ENCODE data around the gene PSIP1.
A peak's percentile ranks its signal among the peaks of the same experiment; 100 is the strongest.

The PSIP1 gene

GRCh38 chr9:15524845-15525455, 14.2 kb upstream of the PSIP1 start:
- H3K9ac ChIP-seq (ENCODE audit: low read depth, low read length): no peak overlapping the region
- no peaks in the 10 kb centered on the region for H3K4me1 ChIP-seq (ENCODE audit: control insufficient read depth, insufficient read depth, low read length)
- no peaks in the 10 kb centered on the region for H3K9me3 ChIP-seq (ENCODE audit: control insufficient read depth, insufficient read depth, low read length)
- H3K27me3 ChIP-seq (ENCODE audit: control insufficient read depth, insufficient read depth, low read length): no peaks in the 10 kb centered on the region
- H3K4me3 ChIP-seq (ENCODE audit: low read depth, low read length): no peak overlapping the region
- no peaks in the 10 kb centered on the region for H3K36me3 ChIP-seq (ENCODE audit: control insufficient read depth, insufficient read depth, low read length)

- H3K9me3 ChIP-seq (ENCODE audit: control insufficient read depth, insufficient read depth, low read length): no peaks in the 10 kb centered on the region
- no peaks in the 10 kb centered on the region for H3K36me3 ChIP-seq (ENCODE audit: control insufficient read depth, insufficient read depth, low read length)
- H3K9ac ChIP-seq (ENCODE audit: low read depth, low read length): no peak overlapping the region
- no peaks in the 10 kb centered on the region for H3K27me3 ChIP-seq (ENCODE audit: control insufficient read depth, insufficient read depth, low read length)
- H3K4me3 ChIP-seq (ENCODE audit: low read depth, low read length): no peak overlapping the region
- H3K4me1 ChIP-seq (ENCODE audit: control insufficient read depth, insufficient read depth, low read length): no peaks in the 10 kb centered on the region
These were observed 11.5 kb upstream of the PSIP1 start for GRCh38 chr9:15522130-15522755.

- Histone ChIP-seq H3K9ac (ENCODE audit: low read depth, low read length) (no peak overlapping the region), H3K27me3 (ENCODE audit: control insufficient read depth, insufficient read depth, low read length) (no peaks in the 10 kb centered on the region), H3K4me3 (ENCODE audit: low read depth, low read length) (no peak overlapping the region), H3K36me3 (ENCODE audit: control insufficient read depth, insufficient read depth, low read length) (no peaks in the 10 kb centered on the region), H3K4me1 (ENCODE audit: control insufficient read depth, insufficient read depth, low read length) (no peaks in the 10 kb centered on the region), H3K9me3 (ENCODE audit: control insufficient read depth, insufficient read depth, low read length) (no peaks in the 10 kb centered on the region)
These were observed 10.5 kb upstream of the PSIP1 start for GRCh38 chr9:15521254-15521653.

GRCh38 chr9:15519831-15520230, 9.1 kb upstream of the PSIP1 start:
- Histone ChIP-seq H3K9me3 (ENCODE audit: control insufficient read depth, insufficient read depth, low read length) (no peaks in the 10 kb centered on the region), H3K4me1 (ENCODE audit: control insufficient read depth, insufficient read depth, low read length) (no peaks in the 10 kb centered on the region), H3K36me3 (ENCODE audit: control insufficient read depth, insufficient read depth, low read length) (no peaks in the 10 kb centered on the region), H3K27me3 (ENCODE audit: control insufficient read depth, insufficient read depth, low read length) (no peaks in the 10 kb centered on the region), H3K9ac (ENCODE audit: low read depth, low read length) (no peak overlapping the region), H3K4me3 (ENCODE audit: low read depth, low read length) (no peak overlapping the region)

- no peaks in the 10 kb centered on the region for H3K9me3 ChIP-seq (ENCODE audit: control insufficient read depth, insufficient read depth, low read length)
- peaks cover 16% of the 10 kb centered on the region for H3K4me1 ChIP-seq (ENCODE audit: control insufficient read depth, insufficient read depth, low read length)
- no peaks in the 10 kb centered on the region for H3K27me3 ChIP-seq (ENCODE audit: control insufficient read depth, insufficient read depth, low read length)
- H3K36me3 ChIP-seq (ENCODE audit: control insufficient read depth, insufficient read depth, low read length): no peaks in the 10 kb centered on the region
- peak overlapping the region; percentile 56 for H3K9ac ChIP-seq (ENCODE audit: low read depth, low read length)
- H3K4me3 ChIP-seq (ENCODE audit: low read depth, low read length): peak overlapping the region; percentile 36
These were observed 2.6 kb upstream of the PSIP1 start for GRCh38 chr9:15513335-15513734.

GRCh38 chr9:15512889-15513288, 2.1 kb upstream of the PSIP1 start:
- peaks cover 4% of the 10 kb centered on the region for H3K36me3 ChIP-seq (ENCODE audit: control insufficient read depth, insufficient read depth, low read length)
- H3K9ac ChIP-seq (ENCODE audit: low read depth, low read length): peak overlapping the region; percentile 56
- H3K9me3 ChIP-seq (ENCODE audit: control insufficient read depth, insufficient read depth, low read length): no peaks in the 10 kb centered on the region
- H3K4me3 ChIP-seq (ENCODE audit: low read depth, low read length): peak overlapping the region; percentile 89
- H3K4me1 ChIP-seq (ENCODE audit: control insufficient read depth, insufficient read depth, low read length): peaks cover 16% of the 10 kb centered on the region
- no peaks in the 10 kb centered on the region for H3K27me3 ChIP-seq (ENCODE audit: control insufficient read depth, insufficient read depth, low read length)

GRCh38 chr9:15512204-15512603, 1.4 kb upstream of the PSIP1 start:
- no peaks in the 10 kb centered on the region for H3K9me3 ChIP-seq (ENCODE audit: control insufficient read depth, insufficient read depth, low read length)
- H3K4me1 ChIP-seq (ENCODE audit: control insufficient read depth, insufficient read depth, low read length): peaks cover 16% of the 10 kb centered on the region
- H3K36me3 ChIP-seq (ENCODE audit: control insufficient read depth, insufficient read depth, low read length): peaks cover 9% of the 10 kb centered on the region
- no peaks in the 10 kb centered on the region for H3K27me3 ChIP-seq (ENCODE audit: control insufficient read depth, insufficient read depth, low read length)
- H3K9ac ChIP-seq (ENCODE audit: low read depth, low read length): peak overlapping the region; percentile 30
- H3K4me3 ChIP-seq (ENCODE audit: low read depth, low read length): peak overlapping the region; percentile 89

- Histone ChIP-seq H3K27me3 (ENCODE audit: control insufficient read depth, insufficient read depth, low read length) (no peaks in the 10 kb centered on the region), H3K4me1 (ENCODE audit: control insufficient read depth, insufficient read depth, low read length) (peaks cover 16% of the 10 kb centered on the region), H3K4me3 (ENCODE audit: low read depth, low read length) (peak overlapping the region; percentile 89), H3K36me3 (ENCODE audit: control insufficient read depth, insufficient read depth, low read length) (peaks cover 9% of the 10 kb centered on the region), H3K9me3 (ENCODE audit: control insufficient read depth, insufficient read depth, low read length) (no peaks in the 10 kb centered on the region), H3K9ac (ENCODE audit: low read depth, low read length) (peak overlapping the region; percentile 100)
These were observed 610 bp downstream of the PSIP1 start for GRCh38 chr9:15509931-15510788.

GRCh38 chr9:15505921-15506320, 4.8 kb downstream of the PSIP1 start:
- H3K36me3 ChIP-seq (ENCODE audit: control insufficient read depth, insufficient read depth, low read length): peaks cover 11% of the 10 kb centered on the region
- H3K9ac ChIP-seq (ENCODE audit: low read depth, low read length): no peak overlapping the region
- H3K27me3 ChIP-seq (ENCODE audit: control insufficient read depth, insufficient read depth, low read length): no peaks in the 10 kb centered on the region
- no peaks in the 10 kb centered on the region for H3K9me3 ChIP-seq (ENCODE audit: control insufficient read depth, insufficient read depth, low read length)
- H3K4me1 ChIP-seq (ENCODE audit: control insufficient read depth, insufficient read depth, low read length): no peaks in the 10 kb centered on the region
- H3K4me3 ChIP-seq (ENCODE audit: low read depth, low read length): no peak overlapping the region

- Histone ChIP-seq H3K4me1 (ENCODE audit: control insufficient read depth, insufficient read depth, low read length) (no peaks in the 10 kb centered on the region), H3K36me3 (ENCODE audit: control insufficient read depth, insufficient read depth, low read length) (peaks cover 8% of the 10 kb centered on the region), H3K9me3 (ENCODE audit: control insufficient read depth, insufficient read depth, low read length) (no peaks in the 10 kb centered on the region), H3K9ac (ENCODE audit: low read depth, low read length) (no peak overlapping the region), H3K27me3 (ENCODE audit: control insufficient read depth, insufficient read depth, low read length) (no peaks in the 10 kb centered on the region), H3K4me3 (ENCODE audit: low read depth, low read length) (no peak overlapping the region)
These were observed 9.0 kb downstream of the PSIP1 start for GRCh38 chr9:15501803-15502202.

- no peaks in the 10 kb centered on the region for H3K9me3 ChIP-seq (ENCODE audit: control insufficient read depth, insufficient read depth, low read length)
- H3K9ac ChIP-seq (ENCODE audit: low read depth, low read length): no peak overlapping the region
- H3K36me3 ChIP-seq (ENCODE audit: control insufficient read depth, insufficient read depth, low read length): peaks cover 10% of the 10 kb centered on the region
- H3K4me1 ChIP-seq (ENCODE audit: control insufficient read depth, insufficient read depth, low read length): no peaks in the 10 kb centered on the region
- H3K4me3 ChIP-seq (ENCODE audit: low read depth, low read length): no peak overlapping the region
- H3K27me3 ChIP-seq (ENCODE audit: control insufficient read depth, insufficient read depth, low read length): no peaks in the 10 kb centered on the region
These were observed 9.6 kb downstream of the PSIP1 start for GRCh38 chr9:15501179-15501578.

- no peak overlapping the region for H3K9ac ChIP-seq (ENCODE audit: low read depth, low read length)
- H3K4me1 ChIP-seq (ENCODE audit: control insufficient read depth, insufficient read depth, low read length): no peaks in the 10 kb centered on the region
- H3K36me3 ChIP-seq (ENCODE audit: control insufficient read depth, insufficient read depth, low read length): peaks cover 10% of the 10 kb centered on the region
- no peaks in the 10 kb centered on the region for H3K27me3 ChIP-seq (ENCODE audit: control insufficient read depth, insufficient read depth, low read length)
- H3K4me3 ChIP-seq (ENCODE audit: low read depth, low read length): no peak overlapping the region
- no peaks in the 10 kb centered on the region for H3K9me3 ChIP-seq (ENCODE audit: control insufficient read depth, insufficient read depth, low read length)
These were observed 11.6 kb downstream of the PSIP1 start for GRCh38 chr9:15499139-15499538.
